K562 (cell line): ENCODE measurements around the gene RTL10. TPM values are rescaled to one million over a fixed set of nuclear protein-coding genes. Genes with fewer than 3 reads are reported as not detected.

Experiments
- ADNP ChIP-seq: fragments of 200-800 bp; sonication (Bioruptor generic); IDR thresholded peaks from 2 replicates; pipeline ENCODE4 v1.6.1; 2016; ENCODE audit warnings: missing genetic modification characterization, missing compliant biosample characterization
- ARID2 ChIP-seq: fragments of 450-650 bp; IDR thresholded peaks from 2 replicates; pipeline ENCODE4 v1.6.1; 2017; ENCODE audit warnings: antibody characterized with exemption, mild to moderate bottlenecking
- BRCA1 ChIP-seq, 2 experiments: fragments of 450-650 bp in 1 of 2; sonication (generic) in 1 of 2; formaldehyde crosslinking in 1 of 2; IDR thresholded peaks; 2 replicates each; pipeline versions ENCODE4 v1.5.0 to v1.6.1; 2017 to 2020; ENCODE audit warnings: mild to moderate bottlenecking in 1 of 2, missing genetic modification reagents in 1 of 2
- BRF2 ChIP-seq: IDR thresholded peaks from 3 replicates; pipeline ENCODE4 v1.6.1; 2011; ENCODE audit warnings: borderline replicate concordance, mild to moderate bottlenecking; ENCODE audit not compliant: insufficient read length, insufficient read depth
- C11orf30 ChIP-seq: fragments of 450-650 bp; IDR thresholded peaks from 2 replicates; pipeline ENCODE4 v1.6.1; 2016; ENCODE audit warnings: low read depth, mild to moderate bottlenecking
- ELF2 ChIP-seq: fragments of 250-450 bp; sonication (Bioruptor Pico); IDR thresholded peaks from 2 replicates; pipeline ENCODE4 v1.5.0; 2021; ENCODE audit warnings: mild to moderate bottlenecking
- ELK3 ChIP-seq: fragments of 450-650 bp; formaldehyde crosslinking; IDR thresholded peaks from 2 replicates; pipeline ENCODE4 v1.4.0; 2020; ENCODE audit warnings: mild to moderate bottlenecking
- ESRRA ChIP-seq: fragments of 450-650 bp; IDR thresholded peaks from 2 replicates; pipeline ENCODE4 v1.6.1; 2014; ENCODE audit warnings: low read depth, mild to moderate bottlenecking, moderate library complexity, borderline replicate concordance
- JUND ChIP-seq, 2 experiments: IDR thresholded peaks; 2 replicates in 1 of 2; 3 replicates in 1 of 2; pipeline ENCODE4 v1.6.1; 2011; ENCODE audit warnings: borderline replicate concordance in 2 of 2, low read depth in 2 of 2, low read length in 2 of 2, improper control_type of control experiment in 1 of 2, missing biosample characterization in 1 of 2, missing genetic modification characterization in 1 of 2, missing genetic modification reagents in 1 of 2
- KLF16 ChIP-seq: IDR thresholded peaks from 2 replicates; pipeline ENCODE4 v1.6.1; 2016; ENCODE audit warnings: antibody characterized with exemption
- MEF2A ChIP-seq: IDR thresholded peaks from 2 replicates; pipeline ENCODE4 v1.6.1; 2011; ENCODE audit warnings: low read depth, mild to moderate bottlenecking, low read length, moderate library complexity; ENCODE audit not compliant: control insufficient read depth
- RBM34 ChIP-seq: fragments of 200-400 bp; formaldehyde crosslinking; IDR thresholded peaks from 2 replicates; pipeline ENCODE4 v1.6.1; 2018; ENCODE audit warnings: low read length, borderline replicate concordance; ENCODE audit not compliant: insufficient read depth
- RFX5 ChIP-seq: IDR thresholded peaks from 2 replicates; pipeline ENCODE4 v1.6.1; 2011; ENCODE audit warnings: low read depth, mild to moderate bottlenecking, improper control_type of control experiment, low read length
- RUNX1 ChIP-seq: sonication (generic); IDR thresholded peaks from 2 replicates; pipeline ENCODE4 v1.6.1; 2016; ENCODE audit warnings: antibody characterized with exemption, low read depth
- TSC22D4 ChIP-seq: fragments of 450-650 bp; IDR thresholded peaks from 2 replicates; pipeline ENCODE4 v1.6.1; 2016; ENCODE audit warnings: missing genetic modification characterization, missing biosample characterization, control low read depth
- ZBED1 ChIP-seq: IDR thresholded peaks from 2 replicates; pipeline ENCODE4 v1.6.1; 2014
- ZNF124 ChIP-seq: sonication (generic); formaldehyde crosslinking; IDR thresholded peaks from 2 replicates; pipeline ENCODE4 v1.8.1; 2022; ENCODE audit warnings: missing genetic modification reagents
- ZNF253 ChIP-seq: fragments of 250-450 bp; sonication (Bioruptor Pico); conservative IDR thresholded peaks from 2 replicates; pipeline ENCODE4 v1.6.1; 2021; ENCODE audit warnings: mild to moderate bottlenecking
- ZNF408 ChIP-seq: fragments of 250-450 bp; sonication (Bioruptor Pico); IDR thresholded peaks from 2 replicates; pipeline ENCODE4 v1.4.0; 2020; ENCODE audit warnings: low read depth, mild to moderate bottlenecking, moderate library complexity
- polyA plus RNA-seq, 8 experiments: library from polyadenylated mRNA; depleted of rRNA in 4 of 8; stranded (reverse) in 5 of 8; unstranded in 3 of 8; fragments of >200 nt; fragmentation: Nextera tagmentation in 2 of 8; fragmentation: Illumina TruSeq in 1 of 8; extraction: Ambion mirVana in 2 of 8; extraction: Trizol in 1 of 8; gene quantifications; 2 replicates each; pipeline versions ENCODE4 v1.2.1 to v1.2.3, GENCODE V29; 2011 to 2014; ENCODE audit warnings: inconsistent platforms in 1 of 8, missing spikeins in 1 of 8
- total RNA-seq, 7 experiments: library from RNA; depleted of rRNA in 6 of 7; stranded (reverse); fragments of >200 nt in 6 of 7; fragmentation: Illumina TruSeq in 2 of 7; extraction: Trizol in 2 of 7; gene quantifications; 2 replicates each; pipeline versions ENCODE4 v1.2.1 to v1.2.3, GENCODE V29; 2011 to 2021; ENCODE audit warnings: low replicate concordance in 1 of 7

The RTL10 gene
- total and polyA plus RNA-seq, 9 of the 15 experiments (the other 6 are each of a cell fraction or from before 2014, with no cell fraction given), result 19.8 to 75.5 (median 32.5) TPM

GRCh38 chr22:19864538-19865106, 9.9 kb upstream of the RTL10 start (continued):
- TF ChIP-seq BRF2, result no peak
- no peak for TF ChIP-seq ZNF124
- no peak for TF ChIP-seq RBM34
- TF ChIP-seq ZNF408, result no peak
- TF ChIP-seq C11orf30, result no peak
- TF ChIP-seq RFX5, result no peak
- TF ChIP-seq ARID2, result no peak
- TF ChIP-seq KLF16, result no peak
- TF ChIP-seq ESRRA, result no peak
- TF ChIP-seq TSC22D4 (tag), result no peak
- peak; percentile 61; the same call in 1 of the 2 replicates for TF ChIP-seq ELF2 (CRISPR knock-in tag)
- TF ChIP-seq ZNF253, result no peak
- no peak for TF ChIP-seq RUNX1
- no peak for TF ChIP-seq ADNP
- no peak for TF ChIP-seq ZBED1
- TF ChIP-seq MEF2A, result no peak
- no peak for TF ChIP-seq BRCA1 (IDR thresholded peaks at IDR 0.05)
- TF ChIP-seq BRCA1 (CRISPR knock-in tag; IDR thresholded peaks at IDR 0.05), result no peak
- TF ChIP-seq JUND (IDR thresholded peaks at IDR 0.05; ENCODE audit: borderline replicate concordance, low read depth, low read length), result peak; percentile 22; the same call in 1 of the 2 replicates
- TF ChIP-seq JUND (tag; IDR thresholded peaks at IDR 0.05; ENCODE audit: borderline replicate concordance, low read depth, low read length), result no peak
- no peak for TF ChIP-seq ELK3 (CRISPR knock-in tag)
